Caki2 (cell line): ENCODE data around the gene TRIM27. TPM values are rescaled to one million over a fixed set of nuclear protein-coding genes. Genes with fewer than 3 reads are reported as not detected.
A peak's percentile ranks its signal among the peaks of the same experiment; 100 is the strongest.
"Not testable (repeated sequence)": the region's sequence is repeated elsewhere in the genome, so short reads cannot be mapped to it uniquely, and the experiment has no call there.

Source experiments
- DNase-seq: peaks from one replicate; pipeline ENCODE4 v3.0.0-alpha.2; 2015; ENCODE audit warnings: low read depth
- in situ Hi-C: cut with HindIII; loops from 2 replicates; pipeline ENCODE4 v1.10.0; 2016; ENCODE audit warnings: low sequenced_read_pairs, low pct_unique_long_range_greater_than_20kb, mixed read lengths
- total RNA-seq: library from RNA; depleted of rRNA; stranded (reverse); fragments of >200 nt; shearing (Covaris generic); gene quantifications from 2 replicates; pipeline ENCODE4 v1.2.3, GENCODE V29; 2014; ENCODE audit warnings: low replicate concordance

TRIM27 gene
- total RNA-seq, 1 experiment from 2014 or later = 159 TPM

- in situ Hi-C loops = not testable (repeated sequence)
Observed at GRCh38 chr6:28872157-28872817, 51.5 kb downstream of the TRIM27 start.

DNA sequence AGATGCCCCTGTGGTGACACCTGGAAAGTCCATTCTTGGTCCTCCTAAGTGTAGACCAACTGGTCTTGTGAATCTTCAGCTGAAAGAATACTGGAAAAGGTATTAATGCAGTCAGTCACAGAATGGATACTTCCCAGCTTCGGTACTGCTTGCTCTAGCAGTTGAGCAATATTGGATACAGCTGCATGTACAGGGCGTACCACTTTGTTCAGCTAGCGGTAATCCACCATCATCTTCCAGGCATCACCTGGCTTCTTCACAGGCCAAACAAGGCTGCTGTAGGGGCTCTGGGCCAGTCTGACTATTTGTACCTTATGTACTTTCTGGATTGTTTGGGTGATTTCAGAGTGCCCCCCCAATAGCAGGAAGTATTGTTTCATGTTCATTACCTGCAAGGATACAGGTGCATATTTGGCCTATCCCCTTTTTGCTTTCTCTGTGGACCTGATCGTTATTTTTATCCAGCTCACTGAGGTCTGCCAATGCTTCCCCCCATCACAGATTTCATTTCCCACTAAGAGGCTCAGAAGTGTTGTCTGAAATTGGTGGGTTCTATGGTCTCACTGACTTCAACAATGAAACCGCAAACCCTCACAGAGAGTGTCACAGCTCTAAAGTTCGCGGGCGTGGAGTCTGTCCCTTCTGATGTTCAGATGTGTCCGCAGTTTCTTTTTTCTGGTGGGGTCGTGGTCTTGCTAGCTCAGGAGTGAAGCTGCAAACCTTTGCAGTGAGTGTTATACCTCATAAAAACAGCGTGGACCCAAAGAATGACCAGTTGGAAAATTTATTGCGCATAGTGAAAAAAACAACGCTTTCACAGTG lies 52.2 kb downstream of the TRIM27 start:
- in situ Hi-C loops = no loop called here
- no peak for DNase-seq

More at GRCh38 chr6:28872157-28872817, 51.5 kb downstream of the TRIM27 start:
- peak; percentile 44 for DNase-seq

DNA sequence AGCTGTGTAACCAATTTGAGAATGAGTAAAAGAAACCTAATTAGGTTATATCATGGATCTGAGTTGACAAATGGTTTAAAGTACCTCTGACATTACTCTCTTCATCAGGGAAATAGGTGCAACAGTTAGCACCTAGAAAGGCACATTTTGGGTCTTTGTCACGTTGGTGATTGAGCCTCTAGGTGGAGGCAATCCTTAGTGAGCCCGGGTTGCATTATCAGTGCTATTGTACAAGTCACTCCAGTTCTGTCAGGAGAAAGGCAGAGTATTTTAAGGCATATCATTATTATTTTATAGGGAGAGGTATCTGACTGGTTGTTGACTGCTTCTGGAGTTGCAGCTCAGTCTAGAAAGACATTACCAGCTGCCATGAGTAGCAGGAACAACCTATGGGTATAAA lies 54.9 kb downstream of the TRIM27 start:
- in situ Hi-C loops = no loop called here
- no peak for DNase-seq

DNA sequence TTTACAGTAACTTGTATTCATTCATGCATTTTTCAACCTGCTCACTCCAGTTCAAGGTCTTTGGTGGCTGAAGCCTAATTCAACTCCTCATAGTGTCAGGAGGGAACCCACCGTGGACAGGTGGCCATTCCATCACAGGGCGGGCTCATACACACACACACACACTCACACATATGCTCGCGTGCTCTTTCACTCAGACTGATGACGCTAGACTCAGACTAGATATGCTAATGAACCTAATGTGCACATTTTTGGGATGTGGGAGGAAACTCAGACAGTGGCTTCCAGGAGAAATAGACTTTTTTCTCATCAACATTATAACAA lies 56.7 kb downstream of the TRIM27 start:
- in situ Hi-C loops = no loop called here

DNA sequence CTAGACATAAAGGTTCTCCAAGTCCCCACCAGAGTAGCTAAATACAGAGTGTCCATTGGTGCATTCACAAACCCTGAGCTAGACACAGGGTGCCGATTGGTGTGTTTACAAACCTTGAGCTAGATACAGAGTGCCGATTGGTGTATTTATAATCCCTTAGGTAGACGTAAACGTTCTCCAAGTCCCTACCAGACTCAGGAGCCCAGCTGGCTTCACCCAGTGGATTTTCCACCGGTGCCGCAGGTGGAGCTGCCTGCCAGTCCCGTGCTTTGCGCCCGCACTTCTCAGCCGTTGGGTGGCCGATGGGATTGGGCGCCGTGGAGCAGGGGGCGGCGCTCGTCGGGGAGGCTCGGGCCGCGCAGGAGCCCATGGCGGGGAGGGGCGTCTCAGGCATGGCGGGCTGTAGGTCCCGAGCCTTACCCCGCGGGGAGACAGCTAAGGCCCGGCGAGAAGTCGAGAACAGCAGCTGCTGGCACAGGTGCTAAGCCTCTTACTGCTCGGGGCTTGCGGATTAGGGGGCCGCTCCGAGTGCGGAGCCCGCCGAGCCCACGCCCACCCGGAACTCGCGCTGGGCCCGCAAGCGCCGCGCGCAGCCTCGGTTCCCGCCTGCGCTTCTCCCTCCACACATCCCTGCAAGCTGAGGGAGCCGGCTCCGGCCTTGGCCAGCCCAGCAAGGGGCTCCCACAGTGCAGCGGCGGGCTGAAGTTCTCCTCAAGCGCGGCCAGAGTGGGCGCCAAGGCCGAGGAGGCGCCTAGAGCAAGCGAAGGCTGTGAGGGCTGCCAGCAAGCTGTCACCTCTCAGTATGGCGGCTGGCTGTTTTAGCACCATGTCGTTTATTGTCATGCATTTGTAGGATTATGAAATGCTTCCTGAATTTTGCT lies 57.3 kb downstream of the TRIM27 start:
- peak; percentile 93 for DNase-seq
- in situ Hi-C loops = not testable (repeated sequence)

More for the DNA sequence above, 56.7 kb downstream of the TRIM27 start:
- no peak for DNase-seq

GRCh38 chr6:28865401-28866204 lies 58.2 kb downstream of the TRIM27 start:
- in situ Hi-C loops = no loop called here

GRCh38 chr6:28864326-28864923 lies 59.4 kb downstream of the TRIM27 start:
- in situ Hi-C loops = no loop called here
- DNase-seq = no peak

More at GRCh38 chr6:28865401-28866204, 58.2 kb downstream of the TRIM27 start:
- peak; percentile 97 for DNase-seq

- in situ Hi-C loops = no loop called here
- peak; percentile 90 for DNase-seq
Observed at GRCh38 chr6:28863604-28864325, 60.0 kb downstream of the TRIM27 start.

DNA sequence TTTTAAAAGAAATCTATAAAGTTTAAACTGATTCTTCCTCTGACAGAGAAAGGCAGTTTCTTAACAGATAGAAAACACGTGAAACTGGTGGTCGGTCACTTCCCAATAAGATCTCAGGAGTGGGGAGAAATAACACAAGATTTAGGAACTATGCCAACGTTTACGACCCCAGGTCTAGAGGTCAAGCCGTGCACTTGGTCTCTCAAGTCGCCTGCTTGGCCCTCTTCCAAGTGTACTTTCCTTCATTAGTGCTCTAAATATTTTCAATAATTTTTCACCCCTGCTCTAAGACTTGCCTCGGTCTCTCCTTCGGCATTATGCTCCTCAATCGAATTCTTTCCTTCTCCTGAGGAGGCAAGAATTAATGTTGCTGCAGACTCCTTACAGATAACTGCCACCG lies 61.7 kb downstream of the TRIM27 start:
- DNase-seq = no peak
- in situ Hi-C loops = no loop called here

DNA sequence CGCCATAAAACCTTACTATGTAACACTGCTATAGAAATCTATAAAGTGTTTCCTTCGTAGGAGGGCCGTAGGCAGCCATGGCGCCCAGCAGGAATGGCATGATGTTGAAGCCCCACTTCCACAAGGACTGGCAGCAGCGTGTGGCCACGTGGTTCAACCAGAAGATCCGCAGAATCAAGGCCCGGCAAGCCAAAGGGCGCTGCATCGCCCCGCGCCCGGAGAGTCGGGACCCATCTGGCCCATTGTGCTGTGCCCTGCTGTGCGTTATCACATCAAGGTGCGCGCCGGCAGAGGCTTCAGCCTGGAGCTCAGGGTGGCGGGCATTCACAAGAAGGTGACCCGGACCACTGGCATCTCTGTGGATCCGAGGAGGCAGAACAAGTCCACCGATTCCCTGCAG lies 62.4 kb downstream of the TRIM27 start:
- in situ Hi-C loops = no loop called here
- no peak for DNase-seq

DNA sequence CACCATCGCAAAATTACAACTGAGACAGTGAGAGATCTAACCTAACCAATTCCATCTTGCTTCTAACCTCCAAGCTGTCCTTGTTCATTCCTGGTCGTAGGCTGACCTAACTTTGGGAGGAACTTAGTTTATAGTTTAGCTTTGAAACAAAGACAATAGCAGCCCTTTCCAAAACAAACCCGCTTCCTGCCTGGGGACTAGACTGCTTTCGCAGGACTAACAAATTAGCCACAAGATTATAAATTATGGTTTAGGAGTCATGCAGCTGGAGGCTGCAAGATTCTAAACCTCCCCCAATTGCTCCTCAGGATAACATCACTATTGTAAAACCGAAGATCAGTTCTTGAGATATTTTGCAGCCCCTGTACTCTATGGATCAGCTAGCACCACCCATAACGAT lies 63.2 kb downstream of the TRIM27 start:
- no peak for DNase-seq
- in situ Hi-C loops = no loop called here

- in situ Hi-C loops = no loop called here
- no peak for DNase-seq
Observed at GRCh38 chr6:28858963-28859362, 64.8 kb downstream of the TRIM27 start.

DNA sequence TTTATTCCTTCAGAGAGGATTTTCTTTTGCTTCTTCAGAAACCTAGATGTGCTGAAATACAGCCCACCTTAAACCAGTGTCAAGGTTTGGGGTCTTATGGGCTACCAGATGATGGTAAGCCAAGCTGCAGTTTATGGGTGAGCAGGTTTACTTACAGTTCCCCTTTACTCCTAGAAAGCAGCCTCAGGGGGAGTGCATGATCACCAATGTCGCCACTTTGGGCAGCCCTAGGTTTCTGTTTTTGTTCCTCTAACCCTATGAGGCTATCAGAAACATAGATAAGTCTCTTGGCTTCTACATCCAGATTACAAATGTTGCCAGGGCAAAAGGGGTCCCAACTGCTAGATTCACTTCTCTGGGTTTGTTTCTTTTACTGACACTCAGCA lies 67.2 kb downstream of the TRIM27 start:
- DNase-seq = no peak
- in situ Hi-C loops = no loop called here

DNA sequence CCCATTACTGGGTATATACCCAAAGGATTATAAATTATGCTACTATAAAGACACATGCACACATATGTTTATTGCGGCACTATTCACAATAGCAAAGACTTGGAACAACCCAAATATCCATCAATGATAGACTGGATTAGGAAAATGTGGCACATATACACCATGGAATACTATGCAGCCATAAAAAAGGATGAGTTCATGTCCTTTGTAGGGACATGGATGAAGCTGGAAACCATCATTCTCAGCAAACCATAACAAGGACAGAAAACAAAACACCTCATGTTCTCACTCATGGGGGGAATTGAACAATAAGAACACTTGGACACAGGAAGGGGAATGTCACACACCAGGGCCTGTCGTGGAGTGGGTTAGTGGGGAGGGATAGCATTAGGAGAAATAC lies 69.4 kb downstream of the TRIM27 start:
- DNase-seq, in situ Hi-C loops: not testable (repeated sequence)
